ENCODE data around the gene ZDHHC20. TPM values are rescaled to one million over a fixed set of nuclear protein-coding genes. Genes with fewer than 3 reads are reported as not detected.
A peak's percentile ranks its signal among the peaks of the same experiment; 100 is the strongest.

Gene ZDHHC20
- total and polyA plus RNA-seq, 2 donors from 2014 or later: 7.2 to 36.1 TPM

DNA sequence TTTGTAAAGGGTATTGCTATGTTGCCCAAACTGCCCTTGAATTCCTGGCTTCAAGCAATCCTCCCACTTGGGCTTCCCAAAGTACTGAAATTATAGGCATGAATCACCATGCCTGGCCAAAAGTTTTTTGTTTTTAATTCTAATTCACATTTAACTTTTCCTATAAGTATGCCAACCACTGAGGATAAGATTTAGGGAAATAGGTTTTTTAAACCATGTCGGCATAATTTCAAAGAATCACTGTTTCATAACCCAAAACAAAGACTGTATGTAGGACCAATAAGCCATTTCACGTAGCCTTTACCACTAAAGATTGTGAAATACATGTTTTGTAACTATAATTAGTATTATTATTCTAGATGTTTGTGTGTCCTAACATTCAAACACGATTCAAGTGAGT, 8.2 kb downstream of the ZDHHC20 start:
- peaks cover 0 to 5% (median 0%) of the 10 kb centered on the region in 3 donors for H3K9me3 ChIP-seq (ENCODE audit: control insufficient read depth in 2 of 3, insufficient read depth in 1 of 3, low read length in 3 of 3)
- H3K27me3 ChIP-seq (ENCODE audit: control insufficient read depth, insufficient read depth, low read length): no peaks in the 10 kb centered on the region
- H3K4me3 ChIP-seq (ENCODE audit: low read length in 3 of 3): no peak overlapping the region
- FAIRE-seq (no peak), DNase-seq (no peak)
- no peaks in the 10 kb centered on the region for H3K4me1 ChIP-seq (ENCODE audit: control insufficient read depth in 2 of 3, insufficient read depth in 2 of 3, low read depth in 1 of 3, low read length in 3 of 3)
- H3K36me3 ChIP-seq (ENCODE audit: control insufficient read depth in 2 of 3, insufficient read depth in 3 of 3, low read length in 3 of 3): no peaks in the 10 kb centered on the region
- TF ChIP-seq, protein P1, sequence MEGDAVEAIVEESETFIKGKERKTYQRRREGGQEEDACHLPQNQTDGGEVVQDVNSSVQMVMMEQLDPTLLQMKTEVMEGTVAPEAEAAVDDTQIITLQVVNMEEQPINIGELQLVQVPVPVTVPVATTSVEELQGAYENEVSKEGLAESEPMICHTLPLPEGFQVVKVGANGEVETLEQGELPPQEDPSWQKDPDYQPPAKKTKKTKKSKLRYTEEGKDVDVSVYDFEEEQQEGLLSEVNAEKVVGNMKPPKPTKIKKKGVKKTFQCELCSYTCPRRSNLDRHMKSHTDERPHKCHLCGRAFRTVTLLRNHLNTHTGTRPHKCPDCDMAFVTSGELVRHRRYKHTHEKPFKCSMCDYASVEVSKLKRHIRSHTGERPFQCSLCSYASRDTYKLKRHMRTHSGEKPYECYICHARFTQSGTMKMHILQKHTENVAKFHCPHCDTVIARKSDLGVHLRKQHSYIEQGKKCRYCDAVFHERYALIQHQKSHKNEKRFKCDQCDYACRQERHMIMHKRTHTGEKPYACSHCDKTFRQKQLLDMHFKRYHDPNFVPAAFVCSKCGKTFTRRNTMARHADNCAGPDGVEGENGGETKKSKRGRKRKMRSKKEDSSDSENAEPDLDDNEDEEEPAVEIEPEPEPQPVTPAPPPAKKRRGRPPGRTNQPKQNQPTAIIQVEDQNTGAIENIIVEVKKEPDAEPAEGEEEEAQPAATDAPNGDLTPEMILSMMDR (IDR thresholded peaks at IDR 0.05; ENCODE audit: borderline replicate concordance, extremely low read depth, insufficient read depth): no peak
- no peak overlapping the region for H3K9ac ChIP-seq (ENCODE audit: low read length in 3 of 3)
- intact Hi-C loops (cut with DNase I): no loop called here
- H3K27ac ChIP-seq (ENCODE audit: low read depth in 2 of 2, low read length in 2 of 2): no peak overlapping the region

DNA sequence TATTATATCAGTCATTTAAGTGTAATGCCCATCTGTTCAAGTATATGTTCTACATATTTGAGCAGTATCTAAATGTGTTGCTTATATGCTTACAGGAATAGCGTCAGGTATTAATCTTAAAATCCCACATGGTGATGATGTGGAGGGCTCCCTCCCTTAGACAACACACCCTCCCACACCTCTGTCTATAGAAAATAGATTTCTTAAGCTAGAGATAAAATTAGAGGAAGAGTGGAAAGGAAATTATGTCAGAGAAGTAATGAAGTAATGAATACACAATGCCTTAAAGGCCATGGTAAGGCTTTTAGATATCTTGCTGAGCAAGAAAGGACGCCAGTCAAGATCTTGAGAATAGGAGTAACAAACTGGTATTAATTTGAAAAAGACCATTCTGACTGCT, 12.4 kb downstream of the ZDHHC20 start:
- intact Hi-C loops (cut with DNase I): no loop called here
- DNase-seq: no peak
- Histone ChIP-seq H3K4me3 (ENCODE audit: low read length in 3 of 3) (no peak overlapping the region), H3K9me3 (ENCODE audit: control insufficient read depth in 2 of 3, insufficient read depth in 1 of 3, low read length in 3 of 3) (no peaks in the 10 kb centered on the region), H3K36me3 (ENCODE audit: control insufficient read depth in 2 of 3, insufficient read depth in 3 of 3, low read length in 3 of 3) (no peaks in the 10 kb centered on the region), H3K27ac (ENCODE audit: low read depth in 2 of 2, low read length in 2 of 2) (no peak overlapping the region), H3K4me1 (ENCODE audit: control insufficient read depth in 2 of 3, insufficient read depth in 2 of 3, low read depth in 1 of 3, low read length in 3 of 3) (peaks cover 0 to 3% (median 0%) of the 10 kb centered on the region in 3 donors), H3K27me3 (ENCODE audit: control insufficient read depth, insufficient read depth, low read length) (no peaks in the 10 kb centered on the region), H3K9ac (ENCODE audit: low read length in 3 of 3) (no peak overlapping the region)
- FAIRE-seq: no peak
- TF ChIP-seq, protein P1 (IDR thresholded peaks at IDR 0.05; ENCODE audit: borderline replicate concordance, extremely low read depth, insufficient read depth): no peak

DNA sequence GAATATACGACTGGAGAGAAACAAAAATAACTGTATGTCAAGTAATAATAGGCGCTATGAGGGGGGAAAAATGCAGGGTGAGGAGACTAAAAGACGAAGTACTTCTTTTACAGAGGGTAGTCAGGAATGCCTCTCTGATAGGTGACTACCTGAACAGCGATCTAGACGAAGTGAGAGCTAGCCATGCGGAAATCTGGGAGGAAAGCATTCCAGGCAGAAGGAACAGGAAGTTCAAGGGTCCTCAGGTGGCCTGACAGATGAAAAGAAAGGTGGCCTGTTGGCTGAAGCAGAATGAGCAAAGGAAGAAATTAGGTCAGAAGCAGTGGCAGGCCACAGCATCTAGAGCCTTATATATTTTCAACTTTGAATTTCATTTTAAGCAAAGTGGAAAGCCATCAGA, 13.3 kb downstream of the ZDHHC20 start:
- no peak for FAIRE-seq

More for the DNA sequence above, 13.3 kb downstream of the ZDHHC20 start:
- Histone ChIP-seq H3K27ac (ENCODE audit: low read depth in 2 of 2, low read length in 2 of 2) (peak overlapping the region in 1 of 2 donors; percentile 32), H3K4me3 (ENCODE audit: low read length in 3 of 3) (no peak overlapping the region), H3K36me3 (ENCODE audit: control insufficient read depth in 2 of 3, insufficient read depth in 3 of 3, low read length in 3 of 3) (no peaks in the 10 kb centered on the region), H3K9me3 (ENCODE audit: control insufficient read depth in 2 of 3, insufficient read depth in 1 of 3, low read length in 3 of 3) (no peaks in the 10 kb centered on the region), H3K9ac (ENCODE audit: low read length in 3 of 3) (no peak overlapping the region), H3K4me1 (ENCODE audit: control insufficient read depth in 2 of 3, insufficient read depth in 2 of 3, low read depth in 1 of 3, low read length in 3 of 3) (peaks cover 0 to 3% (median 0%) of the 10 kb centered on the region in 3 donors), H3K27me3 (ENCODE audit: control insufficient read depth, insufficient read depth, low read length) (no peaks in the 10 kb centered on the region)
- intact Hi-C loops (cut with DNase I): no loop called here
- no peak for DNase-seq
- TF ChIP-seq, protein P1 (IDR thresholded peaks at IDR 0.05; ENCODE audit: borderline replicate concordance, extremely low read depth, insufficient read depth): no peak
